HEK293 (cell line): Measurements from ENCODE around the gene C17orf58.
"Not testable (repeated sequence)": the region's sequence is repeated elsewhere in the genome, so short reads cannot be mapped to it uniquely, and the experiment has no call there.

Experiments used
- HOXA7 ChIP-seq: sonication (generic); formaldehyde crosslinking; IDR thresholded peaks from 2 replicates; pipeline ENCODE4 v1.8.1; 2022; ENCODE audit warnings: missing genetic modification reagents, borderline replicate concordance
- KLF1 ChIP-seq: fragments of 450-650 bp; formaldehyde crosslinking; IDR thresholded peaks from 2 replicates; pipeline ENCODE4 v1.5.1; 2016; ENCODE audit warnings: missing biosample characterization, missing genetic modification characterization
- WT1 ChIP-seq: fragments of 450-650 bp; formaldehyde crosslinking; IDR thresholded peaks from 2 replicates; pipeline ENCODE4 v1.5.1; 2016; ENCODE audit warnings: missing biosample characterization, missing genetic modification characterization
- ZBTB1 ChIP-seq: fragments of 450-650 bp; formaldehyde crosslinking; IDR thresholded peaks from 2 replicates; pipeline ENCODE4 v1.5.1; 2016; ENCODE audit warnings: missing biosample characterization, missing genetic modification characterization
- ZNF266 ChIP-seq: fragments of 450-650 bp; formaldehyde crosslinking; IDR thresholded peaks from 2 replicates; pipeline ENCODE4 v1.5.1; 2016; ENCODE audit warnings: missing biosample characterization, missing genetic modification characterization, low read depth
- ZSCAN30 ChIP-seq: fragments of 450-650 bp; IDR thresholded peaks from 2 replicates; pipeline ENCODE4 v1.5.1; 2018; ENCODE audit warnings: missing biosample characterization, mild to moderate bottlenecking, missing genetic modification characterization, moderate library complexity
- TF ChIP-seq, protein P1 (sequence below): fragments of 450-650 bp; formaldehyde crosslinking; IDR thresholded peaks from 2 replicates; pipeline ENCODE4 v1.5.1; 2016; ENCODE audit warnings: missing biosample characterization, missing genetic modification characterization

GRCh38 chr17:67996301-67997171 lies at the start of gene C17orf58:
- not testable (repeated sequence) for TF ChIP-seq ZNF266 (tag by site-specific recombination); HOXA7 (CRISPR knock-in tag); ZSCAN30; KLF1; ZBTB1 (tag by site-specific recombination); WT1 (tag by site-specific recombination)
- TF ChIP-seq, protein P1, sequence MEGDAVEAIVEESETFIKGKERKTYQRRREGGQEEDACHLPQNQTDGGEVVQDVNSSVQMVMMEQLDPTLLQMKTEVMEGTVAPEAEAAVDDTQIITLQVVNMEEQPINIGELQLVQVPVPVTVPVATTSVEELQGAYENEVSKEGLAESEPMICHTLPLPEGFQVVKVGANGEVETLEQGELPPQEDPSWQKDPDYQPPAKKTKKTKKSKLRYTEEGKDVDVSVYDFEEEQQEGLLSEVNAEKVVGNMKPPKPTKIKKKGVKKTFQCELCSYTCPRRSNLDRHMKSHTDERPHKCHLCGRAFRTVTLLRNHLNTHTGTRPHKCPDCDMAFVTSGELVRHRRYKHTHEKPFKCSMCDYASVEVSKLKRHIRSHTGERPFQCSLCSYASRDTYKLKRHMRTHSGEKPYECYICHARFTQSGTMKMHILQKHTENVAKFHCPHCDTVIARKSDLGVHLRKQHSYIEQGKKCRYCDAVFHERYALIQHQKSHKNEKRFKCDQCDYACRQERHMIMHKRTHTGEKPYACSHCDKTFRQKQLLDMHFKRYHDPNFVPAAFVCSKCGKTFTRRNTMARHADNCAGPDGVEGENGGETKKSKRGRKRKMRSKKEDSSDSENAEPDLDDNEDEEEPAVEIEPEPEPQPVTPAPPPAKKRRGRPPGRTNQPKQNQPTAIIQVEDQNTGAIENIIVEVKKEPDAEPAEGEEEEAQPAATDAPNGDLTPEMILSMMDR (tag by site-specific recombination): not testable (repeated sequence)
